Head of caudate nucleus (tissue), 42 donors: ENCODE measurements around the gene SPATC1L.

Source experiments
- DNase-seq, 42 donors: peaks; one replicate each; pipeline versions ENCODE4 v3.0.0 to v3.0.0-alpha.2; 2020 to 2021; ENCODE audit warnings: mixed read lengths in 7 of 42
- intact Hi-C: fragments of 100-400 bp; cut with DNase I; formaldehyde crosslinking; loops from one replicate; pipeline ENCODE4 v1.15.0; 2022

Gene SPATC1L

GRCh38 chr21:46218906-46219590 lies 34.8 kb upstream of the SPATC1L start:
- intact Hi-C loops, result no loop called here
- DNase-seq, result peak in 9 of 42 donors; percentile 5 to 26 (median 17)

- DNase-seq, result peak in 9 of 42 donors; percentile 4 to 29 (median 7)
- intact Hi-C loops, result no loop called here
These were observed 33.4 kb upstream of the SPATC1L start for GRCh38 chr21:46217511-46218196.

- intact Hi-C loops, result no loop called here
- DNase-seq, result peak in 4 of 42 donors; percentile 11 to 18 (median 14)
These were observed 32.0 kb upstream of the SPATC1L start for GRCh38 chr21:46216132-46216747.

- DNase-seq, result peak in 3 of 42 donors; percentile 10 to 17 (median 10)
- intact Hi-C loops, result no loop called here
These were observed 31.3 kb upstream of the SPATC1L start for GRCh38 chr21:46215436-46216131.

GRCh38 chr21:46214478-46215340 lies 30.4 kb upstream of the SPATC1L start:
- peak in 3 of 42 donors; percentile 11 to 20 (median 20) for DNase-seq
- intact Hi-C loops, result no loop called here

- intact Hi-C loops, result no loop called here
These were observed 29.5 kb upstream of the SPATC1L start for GRCh38 chr21:46213620-46214286.

GRCh38 chr21:46212721-46213484 lies 28.6 kb upstream of the SPATC1L start:
- DNase-seq, result peak in 3 of 42 donors; percentile 13 to 27 (median 18)
- intact Hi-C loops, result no loop called here

More at GRCh38 chr21:46213620-46214286, 29.5 kb upstream of the SPATC1L start:
- peak in 3 of 42 donors; percentile 7 to 22 (median 18) for DNase-seq

- DNase-seq, result peak in 5 of 42 donors; percentile 16 to 47 (median 23)
- intact Hi-C loops, result no loop called here
These were observed 27.8 kb upstream of the SPATC1L start for GRCh38 chr21:46211786-46212720.

- intact Hi-C loops, result no loop called here
- DNase-seq, result peak in 3 of 42 donors; percentile 12 to 24 (median 14)
These were observed 27.1 kb upstream of the SPATC1L start for GRCh38 chr21:46211376-46211775.

- intact Hi-C loops, result no loop called here
- DNase-seq, result no peak
These were observed 26.3 kb upstream of the SPATC1L start for GRCh38 chr21:46210378-46211136.

- intact Hi-C loops, result no loop called here
- DNase-seq, result no peak
These were observed 24.8 kb upstream of the SPATC1L start for GRCh38 chr21:46208761-46209721.

GRCh38 chr21:46207920-46208591 lies 23.8 kb upstream of the SPATC1L start:
- no peak for DNase-seq
- intact Hi-C loops, result no loop called here

- intact Hi-C loops, result no loop called here
- no peak for DNase-seq
These were observed 23.0 kb upstream of the SPATC1L start for GRCh38 chr21:46207006-46207919.
